Measurements from ENCODE around the gene NSL1.
"Not testable (repeated sequence)": the region's sequence is repeated elsewhere in the genome, so short reads cannot be mapped to it uniquely, and the experiment has no call there.

NSL1 gene

DNA sequence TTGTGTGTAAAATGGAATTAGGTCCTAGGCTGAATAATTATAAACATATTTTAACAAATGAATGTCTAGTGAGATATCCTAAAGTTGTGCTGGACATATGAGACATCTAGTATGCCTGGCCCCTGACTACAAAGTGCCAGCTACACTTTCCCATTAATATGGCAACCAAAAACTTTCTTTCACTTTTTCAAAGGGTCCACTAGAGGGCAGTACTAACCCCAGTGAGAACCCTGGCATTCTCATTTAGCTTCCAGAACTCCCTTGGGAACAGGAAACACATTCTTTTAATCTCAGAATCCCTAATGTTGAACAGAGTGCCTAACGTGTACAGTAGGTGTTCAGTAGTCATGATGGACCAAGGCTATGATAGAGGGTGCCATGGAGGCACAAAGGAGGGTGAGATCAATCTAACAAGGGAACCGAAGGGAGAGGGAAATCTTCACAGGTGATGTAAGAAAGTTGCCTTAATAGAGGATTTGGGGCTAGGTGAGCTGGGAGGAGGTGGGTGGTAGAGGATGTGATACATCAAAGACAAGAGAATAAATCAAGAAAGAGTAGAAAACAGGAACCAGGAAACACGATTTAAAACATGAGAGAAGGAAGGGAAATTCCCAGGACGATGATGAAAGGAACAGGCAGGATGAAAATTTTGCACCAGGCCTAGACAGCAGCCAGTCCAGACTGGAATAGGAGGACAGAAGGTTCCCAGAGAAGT lies 41.6 kb downstream of the NSL1 start:
- no peak for DNase-seq (ENCODE audit: low read depth)

- DNase-seq (ENCODE audit: low read depth): no peak
Observed at GRCh38 chr1:212746546-212746945, 45.0 kb downstream of the NSL1 start.

- no peak for DNase-seq (ENCODE audit: low read depth)
Observed at GRCh38 chr1:212745303-212745702, 46.3 kb downstream of the NSL1 start.

- no peak for DNase-seq (ENCODE audit: low read depth)
Observed at GRCh38 chr1:212743901-212744475, 47.6 kb downstream of the NSL1 start.

GRCh38 chr1:212738330-212738729 lies 53.2 kb downstream of the NSL1 start:
- DNase-seq (ENCODE audit: low read depth): no peak

DNA sequence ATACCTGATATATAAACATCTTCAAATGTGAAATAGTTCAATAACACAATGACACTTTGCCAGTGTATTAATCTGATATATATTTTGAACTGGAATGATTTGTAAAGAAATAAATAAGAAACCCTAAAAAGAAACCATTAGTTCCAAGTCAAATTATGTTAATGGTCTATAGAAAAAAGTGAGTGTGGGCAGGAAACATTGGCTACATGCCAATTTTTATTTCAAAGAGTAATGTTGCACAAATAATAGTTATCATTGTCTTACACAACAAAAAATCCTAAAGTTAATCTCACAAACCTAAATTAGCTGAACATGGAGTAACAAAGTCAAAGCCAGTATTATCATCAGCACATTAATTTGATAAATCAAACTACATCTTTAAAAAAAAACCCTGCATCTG lies 54.0 kb downstream of the NSL1 start:
- DNase-seq (ENCODE audit: low read depth): no peak

GRCh38 chr1:212733109-212733508 lies 58.5 kb downstream of the NSL1 start:
- DNase-seq (ENCODE audit: low read depth): no peak

DNA sequence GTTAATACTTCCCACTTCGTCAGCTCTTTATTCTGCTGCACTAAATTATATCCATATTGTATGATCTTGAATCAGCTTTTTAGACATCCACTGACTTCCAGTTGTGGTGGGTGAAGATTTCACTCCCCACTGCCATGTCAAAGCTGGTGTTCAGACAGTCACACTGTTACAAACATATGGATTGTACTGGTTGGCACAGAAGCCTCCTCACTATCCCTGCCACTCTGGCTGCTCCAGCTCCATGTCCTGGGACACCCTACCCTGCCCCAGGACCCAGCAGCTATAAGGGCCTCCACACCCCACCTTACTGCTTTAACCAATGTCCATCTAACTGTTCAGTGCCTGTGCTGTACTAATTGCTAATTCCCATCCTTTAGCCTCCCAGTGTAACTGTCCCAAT lies 59.9 kb downstream of the NSL1 start:
- no peak for DNase-seq (ENCODE audit: low read depth)

- DNase-seq (ENCODE audit: low read depth): no peak
Observed at GRCh38 chr1:212728606-212729005, 63.0 kb downstream of the NSL1 start.

DNA sequence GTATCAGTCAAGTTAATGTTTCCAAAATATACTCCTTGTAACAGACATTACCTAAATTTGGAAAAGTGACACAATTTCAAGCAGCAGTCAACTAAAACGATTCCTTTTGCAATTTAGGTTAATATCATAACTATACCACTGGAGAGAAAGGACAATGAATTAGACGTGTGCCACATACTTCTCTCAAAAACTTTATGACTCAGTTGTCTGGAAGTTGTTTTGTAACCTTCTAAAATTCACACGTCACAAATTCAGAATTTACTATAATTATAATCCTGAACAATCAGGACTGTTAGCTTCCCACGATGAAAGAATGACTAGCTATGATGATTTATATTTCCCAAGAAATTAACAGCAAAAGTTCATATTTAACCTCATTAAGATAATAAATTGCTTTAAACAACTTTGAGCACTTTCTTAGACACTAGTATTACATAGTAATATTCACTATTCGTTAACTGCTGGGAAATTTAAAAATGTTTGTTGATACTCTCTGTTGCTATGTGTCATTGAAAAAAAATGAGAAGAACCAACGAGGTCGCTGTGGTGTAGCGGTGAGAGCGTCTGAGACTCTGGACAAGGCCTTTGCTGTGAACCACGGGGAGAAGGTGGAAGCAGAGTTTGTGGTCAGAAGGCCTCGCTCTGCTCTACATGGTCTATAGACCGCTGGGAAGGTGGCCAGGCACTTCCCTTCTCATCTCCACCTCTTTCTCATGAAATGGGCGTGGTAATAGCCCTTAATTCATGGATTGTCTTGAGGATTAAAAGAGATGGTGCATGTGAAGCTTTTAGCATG lies 64.0 kb downstream of the NSL1 start:
- peak; percentile 55 for DNase-seq (ENCODE audit: low read depth)

DNA sequence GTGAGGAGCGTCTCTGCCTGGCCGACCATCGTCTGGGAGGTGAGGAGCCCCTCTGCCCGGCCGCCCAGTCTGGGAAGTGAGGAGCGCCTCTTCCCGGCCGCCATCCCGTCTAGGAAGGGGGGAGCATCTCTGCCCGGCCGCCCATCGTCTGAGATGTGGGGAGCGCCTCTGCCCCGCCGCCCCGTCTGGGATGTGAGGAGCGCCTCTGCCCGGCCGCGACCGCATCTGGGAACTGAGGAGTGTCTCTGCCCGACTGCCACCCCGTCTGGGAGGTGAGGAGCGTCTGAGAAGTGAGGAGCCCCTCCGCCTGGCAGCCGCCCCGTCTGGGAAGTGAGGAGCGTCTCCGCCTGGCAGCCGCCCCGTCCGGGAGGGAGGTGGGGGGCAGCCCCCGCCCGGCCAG lies 66.9 kb downstream of the NSL1 start:
- DNase-seq (ENCODE audit: low read depth): not testable (repeated sequence)

GRCh38 chr1:212722270-212722957 lies 69.2 kb downstream of the NSL1 start:
- DNase-seq (ENCODE audit: low read depth): no peak

GRCh38 chr1:212721388-212722247 lies 70.0 kb downstream of the NSL1 start:
- DNase-seq (ENCODE audit: low read depth): peak; percentile 32

GRCh38 chr1:212719633-212720032 lies 71.9 kb downstream of the NSL1 start:
- DNase-seq (ENCODE audit: low read depth): no peak

- no peak for DNase-seq (ENCODE audit: low read depth)
Observed at GRCh38 chr1:212718499-212718898, 73.1 kb downstream of the NSL1 start.

DNA sequence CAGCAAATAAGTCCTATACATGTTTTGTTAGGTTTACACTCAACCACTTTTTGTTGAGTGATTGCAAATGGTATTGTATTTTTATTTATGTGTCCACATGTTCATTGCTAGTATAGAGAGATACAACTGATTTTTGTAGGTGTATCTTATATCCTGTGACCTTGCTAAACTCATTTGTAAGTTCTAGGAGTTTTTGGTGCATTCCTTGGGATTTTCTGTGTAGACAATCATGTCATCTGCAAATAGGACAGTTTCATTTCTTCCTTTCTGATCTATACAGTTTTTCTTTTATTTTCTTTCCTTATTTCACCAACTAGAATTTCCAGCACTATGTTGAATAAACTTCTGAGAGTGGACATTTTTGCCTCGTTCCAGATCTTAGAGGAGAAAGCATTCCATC lies 75.4 kb downstream of the NSL1 start:
- DNase-seq (ENCODE audit: low read depth): no peak

DNA sequence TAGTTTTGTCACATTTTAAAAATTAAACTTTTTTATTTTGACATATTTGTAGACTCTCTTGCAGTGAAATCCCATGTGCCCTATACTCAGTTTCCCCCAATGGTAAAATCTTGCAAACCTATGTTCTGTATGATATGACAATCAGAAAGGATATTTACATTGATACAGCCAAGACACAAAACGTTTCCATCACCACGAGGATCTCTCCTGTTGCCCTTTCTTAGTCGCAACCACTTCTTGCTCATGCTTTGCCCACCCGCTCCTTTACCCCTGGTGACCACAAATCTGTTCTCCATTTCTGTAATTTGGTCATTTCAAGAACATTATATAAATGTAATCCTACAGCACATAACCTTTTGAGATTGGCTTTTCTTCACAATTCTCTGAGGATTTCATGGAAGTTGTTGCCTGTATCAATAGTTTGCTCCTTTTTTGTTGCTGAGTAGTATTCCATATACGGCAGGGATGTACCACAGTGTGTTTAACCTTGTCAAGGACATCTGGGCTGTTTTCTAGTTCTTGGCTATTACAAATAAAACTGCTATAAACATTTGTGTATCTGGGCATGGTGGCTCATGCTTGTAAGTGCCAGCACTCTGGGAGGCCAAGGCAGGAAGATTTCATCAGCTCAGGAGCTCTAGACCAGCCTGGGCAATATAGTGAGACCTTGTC lies 78.0 kb downstream of the NSL1 start:
- no peak for DNase-seq (ENCODE audit: low read depth)

- DNase-seq (ENCODE audit: low read depth): no peak
Observed at GRCh38 chr1:212712451-212713303, 78.9 kb downstream of the NSL1 start.

DNA sequence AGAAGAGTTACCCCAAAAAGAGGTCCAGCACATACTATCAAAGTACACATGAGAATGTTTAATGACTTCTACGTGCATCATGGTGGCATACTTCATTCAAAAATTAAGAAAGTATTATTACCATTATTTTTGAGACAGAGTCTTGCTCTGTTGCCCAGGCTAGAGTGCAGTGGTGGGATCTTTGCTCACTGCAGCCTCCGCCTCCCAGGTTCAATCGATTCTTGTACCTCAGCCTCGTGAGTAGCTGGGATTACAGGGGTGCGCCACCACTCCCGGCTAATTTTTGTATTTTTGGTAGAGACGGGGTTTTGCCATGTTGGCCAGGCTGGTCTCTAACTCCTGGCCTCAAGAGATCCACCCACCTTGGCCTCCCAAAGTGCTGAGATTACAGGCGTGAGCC lies 79.6 kb downstream of the NSL1 start:
- not testable (repeated sequence) for DNase-seq (ENCODE audit: low read depth)

- no peak for DNase-seq (ENCODE audit: low read depth)
Observed at GRCh38 chr1:212710566-212710965, 81.0 kb downstream of the NSL1 start.

Data from non-pigmented ciliary epithelial cell (primary cell).